Smooth muscle cell of the brain vasculature (primary cell): ENCODE measurements around the gene GPD1L.
"Not testable (repeated sequence)": the region's sequence is repeated elsewhere in the genome, so short reads cannot be mapped to it uniquely, and the experiment has no call there.

Source experiments
- DNase-seq: peaks from one replicate; pipeline ENCODE4 v3.0.0-alpha.2; 2012; ENCODE audit warnings: low read depth, low spot score

GPD1L gene

DNA sequence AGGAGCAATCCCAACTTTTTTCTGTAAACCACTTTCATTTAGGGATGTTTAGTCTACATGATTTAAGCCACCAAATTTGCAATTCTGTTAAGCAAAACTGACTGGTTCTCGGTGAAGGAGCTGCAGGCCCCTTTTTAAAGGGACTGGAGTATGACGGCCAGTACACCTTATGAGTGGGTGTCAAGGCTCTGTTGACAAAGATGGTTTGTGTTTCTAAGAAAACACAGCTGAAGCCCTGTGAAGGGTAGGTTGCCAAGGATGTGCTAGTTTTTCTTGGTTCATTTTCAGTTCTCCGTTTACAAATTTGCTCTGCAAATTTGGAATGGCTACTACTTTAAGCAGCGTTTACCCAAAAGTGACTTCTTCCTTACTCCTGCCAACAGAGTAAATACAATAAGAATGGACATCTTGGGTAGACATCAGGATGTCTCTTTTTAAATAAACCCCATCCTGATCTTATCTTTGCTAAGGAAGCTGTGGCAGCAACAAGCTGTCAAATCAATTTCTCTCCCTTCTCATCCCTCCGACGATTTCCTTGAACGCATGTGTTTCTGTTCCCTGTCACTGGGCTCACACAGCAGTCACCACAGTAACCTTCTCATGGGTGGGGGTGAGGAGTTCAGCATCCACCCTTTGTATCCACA lies 73.8 kb downstream of the GPD1L start:
- no peak for DNase-seq

- no peak for DNase-seq
These were observed 74.9 kb downstream of the GPD1L start for GRCh38 chr3:32181365-32181764.

DNA sequence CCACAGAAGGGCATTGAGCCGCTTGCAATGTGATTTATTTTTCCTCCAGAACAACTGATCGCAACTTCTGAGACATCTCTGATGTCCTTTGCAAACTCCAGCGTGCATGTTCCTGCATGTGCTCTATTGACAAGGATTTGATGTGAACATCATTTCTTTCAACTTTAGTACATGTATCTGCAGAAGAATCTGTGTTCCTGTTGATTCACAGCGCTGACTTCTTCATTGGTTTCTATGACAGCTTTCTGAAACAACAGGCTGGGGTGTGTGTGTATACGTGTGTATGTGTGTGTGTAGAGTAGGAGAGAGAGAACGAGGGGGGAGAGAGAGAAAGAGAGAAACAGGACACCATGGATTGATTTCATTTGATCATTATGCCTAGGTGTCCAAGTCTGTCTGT lies 75.4 kb downstream of the GPD1L start:
- no peak for DNase-seq

DNA sequence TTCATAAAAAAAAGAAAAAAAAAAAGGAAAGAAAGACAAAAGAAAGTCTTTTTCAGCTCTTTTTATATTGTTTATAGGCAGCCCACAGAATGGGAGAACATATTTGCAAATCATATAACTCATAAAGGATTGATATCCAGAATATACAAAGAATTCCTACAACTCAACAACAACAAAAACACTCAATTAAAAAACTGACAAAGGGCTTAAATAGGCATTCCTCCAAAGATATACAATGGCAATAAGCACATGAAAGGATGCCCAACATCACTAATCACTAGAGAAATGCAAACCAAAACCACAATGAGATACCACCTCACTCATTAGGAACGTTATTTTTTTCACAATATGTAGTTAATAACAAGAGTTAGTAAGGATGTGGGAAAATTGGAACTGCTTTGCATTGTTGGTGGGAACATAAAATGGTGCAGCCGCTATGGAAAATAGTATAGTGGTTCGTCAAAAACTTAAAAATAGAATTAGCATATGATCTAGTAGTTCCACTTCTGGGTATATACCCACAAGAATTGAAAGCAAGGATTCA lies 77.8 kb downstream of the GPD1L start:
- DNase-seq, result no peak

DNA sequence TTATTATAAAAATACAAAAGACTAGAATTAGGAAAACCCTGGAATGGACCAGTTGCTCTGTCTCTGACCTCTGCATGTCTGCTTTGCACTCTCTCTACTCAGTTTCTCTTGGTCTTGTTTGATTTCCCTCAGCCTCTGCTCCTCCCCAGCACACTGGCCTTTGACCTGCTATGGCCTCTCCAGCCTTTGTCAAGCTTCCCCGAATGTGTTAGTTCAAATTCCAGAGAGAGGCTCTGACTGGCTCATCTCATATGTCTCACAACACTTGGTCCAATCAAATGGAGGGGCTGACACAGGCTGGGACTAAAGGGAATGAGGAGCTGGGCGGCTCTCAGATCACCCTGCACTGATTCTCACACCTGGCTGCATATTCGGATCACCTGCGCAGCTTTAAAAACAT lies 79.7 kb downstream of the GPD1L start:
- DNase-seq, result no peak

GRCh38 chr3:32186876-32187275 lies 80.5 kb downstream of the GPD1L start:
- DNase-seq, result no peak

- no peak for DNase-seq
These were observed 83.3 kb downstream of the GPD1L start for GRCh38 chr3:32189693-32190092.

GRCh38 chr3:32190556-32190955 lies 84.1 kb downstream of the GPD1L start:
- DNase-seq, result not testable (repeated sequence)

GRCh38 chr3:32193101-32193500 lies 86.7 kb downstream of the GPD1L start:
- no peak for DNase-seq

DNA sequence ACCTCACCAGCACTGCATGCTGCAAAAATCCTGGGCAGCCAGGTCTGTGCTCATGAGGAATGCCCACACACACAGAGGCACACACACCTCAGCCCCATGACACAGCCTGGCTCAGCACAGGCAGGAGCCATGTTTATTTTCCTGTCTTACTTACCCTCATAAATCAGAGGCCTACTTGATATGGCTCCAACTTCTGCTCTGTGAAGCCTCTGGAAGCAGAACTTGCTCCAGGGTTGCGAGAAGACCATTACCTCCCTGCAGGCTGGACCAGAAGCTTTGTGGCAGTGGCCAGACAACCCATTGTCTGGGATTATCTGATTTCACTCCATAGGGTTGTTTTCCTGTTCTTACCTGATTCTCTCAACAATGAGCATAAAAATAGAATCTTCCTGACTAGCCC lies 88.2 kb downstream of the GPD1L start:
- no peak for DNase-seq

- no peak for DNase-seq
These were observed 89.6 kb downstream of the GPD1L start for GRCh38 chr3:32195995-32196540.

- DNase-seq, result no peak
These were observed 91.6 kb downstream of the GPD1L start for GRCh38 chr3:32197991-32198390.

- no peak for DNase-seq
These were observed 92.3 kb downstream of the GPD1L start for GRCh38 chr3:32198714-32199113.

GRCh38 chr3:32200490-32200889 lies 94.1 kb downstream of the GPD1L start:
- DNase-seq, result no peak

DNA sequence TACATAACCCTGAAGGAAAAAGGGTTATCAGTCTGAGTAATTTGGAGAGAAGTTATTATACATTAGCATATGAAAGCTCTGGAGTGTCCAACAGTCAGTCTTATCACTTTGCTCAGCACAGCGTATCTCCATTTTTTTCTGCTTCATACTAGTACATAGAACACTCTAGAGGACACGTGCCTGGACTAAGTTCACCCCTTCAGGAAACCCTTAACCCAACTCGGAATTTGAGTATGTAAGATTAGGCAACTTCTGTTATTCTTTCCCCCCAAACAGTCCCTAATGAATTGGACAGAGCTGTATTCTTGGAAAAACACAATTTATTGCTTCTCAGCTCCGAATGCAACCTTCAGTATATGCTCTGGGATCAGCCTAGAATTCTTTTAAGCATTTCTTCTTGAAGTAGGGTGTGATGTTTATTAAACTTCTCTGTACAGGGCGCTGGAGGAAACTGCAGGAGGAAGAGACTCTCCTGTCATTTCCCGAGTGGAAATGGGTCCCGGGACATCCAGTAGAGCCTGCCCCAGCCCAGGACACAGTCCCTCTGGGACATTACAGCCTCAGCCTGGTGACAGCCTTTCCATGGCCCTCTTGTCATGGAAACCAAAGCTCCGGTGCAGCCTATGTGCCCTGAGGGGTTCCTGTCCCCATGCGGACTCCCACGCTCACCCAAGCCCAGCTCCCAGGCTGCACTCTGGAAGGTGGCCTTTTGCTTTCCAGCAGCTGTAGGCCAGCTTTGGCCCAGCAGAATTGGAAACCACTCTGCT lies 94.8 kb downstream of the GPD1L start:
- no peak for DNase-seq

- no peak for DNase-seq
These were observed 96.1 kb downstream of the GPD1L start for GRCh38 chr3:32202496-32202895.

- DNase-seq, result no peak
These were observed 97.4 kb downstream of the GPD1L start for GRCh38 chr3:32203854-32204253.

- DNase-seq, result no peak
These were observed 102.0 kb downstream of the GPD1L start for GRCh38 chr3:32208447-32208846.

GRCh38 chr3:32215185-32215584 lies 108.8 kb downstream of the GPD1L start:
- no peak for DNase-seq

DNA sequence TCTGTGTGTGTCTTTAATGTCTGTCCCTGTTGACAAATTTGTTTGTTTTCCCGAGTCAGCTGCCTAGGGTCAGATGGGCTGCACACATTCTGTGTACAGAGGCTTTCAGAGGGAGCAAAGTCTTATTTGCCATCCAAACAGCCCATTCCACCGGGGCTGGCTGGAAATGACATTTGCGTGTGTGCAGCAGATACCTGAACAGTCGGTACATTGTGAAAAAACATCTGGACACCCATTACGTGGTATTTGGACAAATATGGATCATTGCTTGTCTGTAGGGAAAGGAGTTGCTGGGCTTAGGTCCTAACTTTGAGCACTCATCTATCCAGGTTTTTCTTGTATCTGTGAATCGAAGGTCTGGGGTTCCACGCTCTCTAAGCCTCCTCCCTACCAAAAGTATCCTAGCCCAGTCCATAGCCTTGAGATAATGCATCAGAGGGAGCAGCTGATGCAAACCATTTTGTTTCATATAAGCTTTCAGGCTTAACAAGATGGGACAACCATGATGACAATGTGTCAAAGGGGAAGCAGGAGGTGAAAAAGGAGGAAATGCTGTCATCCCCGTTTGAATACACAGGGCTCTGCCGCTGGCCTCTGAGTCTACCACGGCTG lies 109.9 kb downstream of the GPD1L start:
- DNase-seq, result no peak

DNA sequence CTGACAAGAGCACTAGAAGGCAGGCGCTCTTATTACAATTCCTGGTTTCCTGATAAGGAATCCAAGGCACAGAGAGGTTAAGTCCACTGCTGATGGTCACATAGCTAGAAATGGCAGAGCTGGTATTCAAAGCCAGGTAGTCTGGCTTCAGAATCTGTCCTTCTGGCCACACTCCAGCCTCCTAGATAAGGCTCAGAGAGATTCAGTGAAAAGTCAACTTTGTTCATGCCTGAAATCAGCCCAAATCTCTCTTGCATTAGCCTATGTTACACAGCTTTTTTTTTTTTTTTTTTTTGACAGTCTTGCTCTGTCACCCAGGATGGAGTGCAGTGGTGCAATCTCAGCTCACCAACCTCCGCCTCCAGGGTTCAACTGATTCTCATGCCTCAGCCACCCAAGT lies 110.9 kb downstream of the GPD1L start:
- DNase-seq, result no peak
